Frontal cortex (tissue), 4 donors: ENCODE data around the gene PADI1. TPM values are rescaled to one million over a fixed set of nuclear protein-coding genes. Genes with fewer than 3 reads are reported as not detected.

Experiments used
- DNase-seq, 2 donors: peaks; one replicate each; pipeline ENCODE4 v3.0.0; 2012; ENCODE audit warnings: low spot score in 2 of 2
- FAIRE-seq: peaks from 2 replicates; lab custom pipeline; 2012; peaks lifted over from hg19 to GRCh38; lab: Jason Lieb, UNC
- total RNA-seq: library from RNA; depleted of rRNA; stranded (reverse); fragments of >200 nt; gene quantifications from one replicate; pipeline ENCODE4 v1.2.3, GENCODE V29; 2014
- donor health status: control.
- donor health status: control.
- donor health status: control.

Gene PADI1
- total RNA-seq, 1 donor from 2014 or later, result not detected

GRCh38 chr1:17195731-17196130, 9.2 kb upstream of the PADI1 start:
- DNase-seq (no peak), FAIRE-seq (no peak)

- DNase-seq, result no peak
Measured at GRCh38 chr1:17196496-17197185, 8.3 kb upstream of the PADI1 start.

GRCh38 chr1:17197696-17198095, 7.2 kb upstream of the PADI1 start:
- no peak for FAIRE-seq
- DNase-seq, result no peak

More at GRCh38 chr1:17196496-17197185, 8.3 kb upstream of the PADI1 start:
- no peak for FAIRE-seq

GRCh38 chr1:17198476-17199258, 6.3 kb upstream of the PADI1 start:
- no peak for FAIRE-seq

GRCh38 chr1:17199267-17200044, 5.5 kb upstream of the PADI1 start:
- FAIRE-seq (no peak), DNase-seq (no peak)

More at GRCh38 chr1:17198476-17199258, 6.3 kb upstream of the PADI1 start:
- DNase-seq, result no peak

GRCh38 chr1:17200246-17200645, 4.7 kb upstream of the PADI1 start:
- FAIRE-seq (no peak), DNase-seq (no peak)

DNA sequence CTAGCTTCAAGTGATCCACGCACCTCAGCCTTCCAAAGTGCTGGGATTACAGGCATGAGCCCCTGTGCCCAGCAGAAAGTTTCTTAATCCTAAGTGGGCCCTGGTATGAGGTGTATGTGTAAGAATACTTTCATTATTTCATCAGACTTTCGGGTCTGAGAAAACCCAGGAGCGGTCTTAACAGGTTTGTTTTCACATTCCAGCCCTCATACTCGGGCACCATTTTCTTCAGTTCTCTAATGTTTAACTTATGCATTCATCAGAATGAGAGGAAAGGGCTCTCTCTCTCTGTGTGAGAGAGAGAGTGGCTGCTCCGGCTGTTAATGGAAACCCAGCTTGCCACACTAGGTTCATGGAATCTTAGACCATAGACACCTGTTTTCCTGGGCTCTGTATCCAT, 4.2 kb upstream of the PADI1 start:
- FAIRE-seq, result no peak
- no peak for DNase-seq

DNA sequence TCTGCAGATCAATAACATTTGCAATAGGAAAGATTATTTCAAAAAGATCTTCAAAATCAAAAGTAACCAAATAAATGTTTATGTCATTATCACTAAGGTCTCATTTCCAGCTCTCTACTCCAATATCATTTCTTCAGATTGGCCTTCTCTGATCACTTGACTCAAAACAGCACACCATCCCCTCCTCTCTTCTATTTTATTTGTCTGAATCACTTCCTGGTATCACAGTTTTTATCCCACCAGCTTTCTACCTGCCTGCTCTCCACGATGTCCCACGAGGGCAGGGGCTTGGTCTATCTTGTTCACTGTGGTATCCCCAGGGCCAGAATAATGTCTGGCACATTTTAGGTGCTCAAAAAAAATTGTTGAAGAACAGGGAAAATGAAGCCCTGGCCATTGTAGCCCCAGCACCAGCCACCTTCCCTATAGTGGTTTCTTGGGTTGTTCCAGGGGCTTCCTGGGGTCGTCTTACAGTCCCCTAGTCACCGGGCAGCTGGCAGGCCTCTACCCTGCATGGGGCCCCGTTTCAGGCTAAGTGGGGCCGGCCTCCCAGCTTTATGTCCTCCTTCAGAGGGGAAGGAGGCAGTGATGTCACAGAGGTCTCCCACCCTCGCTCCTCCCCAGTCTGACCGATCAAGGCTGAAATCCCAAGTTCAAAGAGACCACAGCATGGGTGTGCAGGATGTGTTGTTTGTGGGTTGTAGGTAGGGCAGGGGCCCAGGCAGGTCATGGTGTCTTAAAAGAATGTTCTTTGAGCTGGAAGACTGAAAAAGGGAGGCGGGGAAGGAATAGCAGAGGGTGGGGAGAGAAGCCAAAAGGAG, 3.5 kb upstream of the PADI1 start:
- FAIRE-seq, result no peak
- no peak for DNase-seq

DNA sequence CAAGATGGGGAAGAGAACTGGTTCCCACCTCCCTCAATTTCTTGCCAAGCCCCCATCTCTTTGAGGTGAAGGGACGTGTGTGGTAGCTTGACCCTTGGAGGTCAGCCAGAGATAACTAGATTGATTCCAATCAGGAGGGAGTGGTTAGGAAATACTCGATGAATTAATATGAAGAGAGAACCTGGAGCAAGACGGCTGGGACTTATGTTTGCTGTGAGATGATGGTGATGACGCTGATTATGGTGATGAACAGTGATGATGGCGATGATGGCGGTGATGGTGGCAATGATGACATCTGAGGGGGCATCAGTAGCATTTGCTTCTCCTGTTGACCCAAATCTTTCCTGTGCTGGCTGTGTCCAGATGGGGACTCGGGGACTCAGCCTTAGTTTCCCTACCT, 724 bp downstream of the PADI1 start:
- no peak for FAIRE-seq

GRCh38 chr1:17206196-17206595, 1.3 kb downstream of the PADI1 start:
- no peak for FAIRE-seq

More for the DNA sequence above, 724 bp downstream of the PADI1 start:
- DNase-seq, result no peak

DNA sequence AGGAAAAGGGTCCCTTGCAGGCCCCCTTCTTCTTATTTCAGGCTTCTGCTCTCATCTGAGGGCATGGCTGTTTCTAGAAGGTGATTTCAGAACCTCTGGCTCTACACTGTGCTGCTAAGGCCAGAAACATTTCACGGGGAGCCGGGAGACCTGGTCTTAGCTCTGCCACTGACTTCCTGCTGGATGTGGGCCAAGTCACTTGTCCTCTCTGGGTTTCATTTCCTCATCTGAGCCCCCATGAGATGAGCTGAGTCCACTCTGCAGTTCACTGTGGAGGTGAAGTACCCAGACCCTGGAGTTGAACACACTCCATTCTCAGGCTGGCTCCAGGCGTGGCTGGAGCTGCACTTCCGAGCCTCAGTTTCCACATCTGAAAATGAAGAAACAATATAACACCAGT, 2.1 kb downstream of the PADI1 start:
- FAIRE-seq (no peak), DNase-seq (no peak)

More at GRCh38 chr1:17206196-17206595, 1.3 kb downstream of the PADI1 start:
- DNase-seq, result no peak

DNA sequence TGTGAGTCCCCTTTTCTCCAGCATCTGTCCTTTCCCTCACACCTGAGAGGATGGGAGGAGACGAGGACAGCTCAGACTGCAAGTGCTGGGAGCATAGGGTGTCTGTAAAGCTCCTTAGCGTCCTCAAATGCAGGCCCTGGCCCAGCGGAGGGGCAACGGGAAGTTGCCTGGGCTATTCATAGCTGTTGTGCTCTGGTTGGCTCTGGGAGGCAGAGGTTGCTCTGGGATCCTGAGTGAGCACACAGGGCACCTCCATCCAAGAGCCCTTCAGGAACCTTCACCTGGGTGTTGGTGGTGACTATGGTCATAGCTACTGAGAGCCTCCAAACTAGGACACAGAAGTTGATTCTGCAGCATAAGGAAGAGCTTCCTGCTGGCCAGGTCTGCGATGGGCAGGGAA, 2.6 kb downstream of the PADI1 start:
- DNase-seq (no peak), FAIRE-seq (no peak)

DNA sequence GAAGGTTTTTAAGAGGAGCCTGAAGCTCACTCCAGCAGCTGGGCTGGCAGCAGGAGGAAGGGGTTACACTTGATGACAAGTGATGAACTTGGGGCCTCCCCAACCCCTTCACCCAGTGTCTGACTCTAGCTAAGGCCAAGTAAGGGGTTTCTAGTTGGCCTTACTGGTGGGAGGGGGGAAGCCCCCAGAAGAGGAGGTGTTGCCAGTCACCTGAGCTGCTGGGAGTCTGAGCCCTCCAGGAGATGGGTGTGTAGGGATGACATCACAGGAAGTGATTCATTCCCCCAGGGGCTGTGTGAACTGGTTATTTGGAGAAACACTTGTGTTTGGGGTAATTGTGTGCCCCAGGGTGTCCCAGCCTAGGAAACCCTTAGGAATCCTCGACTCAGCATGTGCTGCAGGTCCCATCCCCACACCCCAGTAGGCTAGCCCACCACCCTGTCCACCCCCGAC, 3.1 kb downstream of the PADI1 start:
- DNase-seq (no peak), FAIRE-seq (no peak)

GRCh38 chr1:17208546-17208945, 3.6 kb downstream of the PADI1 start:
- no peak for FAIRE-seq
- no peak for DNase-seq

- FAIRE-seq, result no peak
- no peak for DNase-seq
Measured at GRCh38 chr1:17209430-17209829, 4.5 kb downstream of the PADI1 start.

GRCh38 chr1:17210176-17210575, 5.2 kb downstream of the PADI1 start:
- FAIRE-seq (no peak), DNase-seq (no peak)

DNA sequence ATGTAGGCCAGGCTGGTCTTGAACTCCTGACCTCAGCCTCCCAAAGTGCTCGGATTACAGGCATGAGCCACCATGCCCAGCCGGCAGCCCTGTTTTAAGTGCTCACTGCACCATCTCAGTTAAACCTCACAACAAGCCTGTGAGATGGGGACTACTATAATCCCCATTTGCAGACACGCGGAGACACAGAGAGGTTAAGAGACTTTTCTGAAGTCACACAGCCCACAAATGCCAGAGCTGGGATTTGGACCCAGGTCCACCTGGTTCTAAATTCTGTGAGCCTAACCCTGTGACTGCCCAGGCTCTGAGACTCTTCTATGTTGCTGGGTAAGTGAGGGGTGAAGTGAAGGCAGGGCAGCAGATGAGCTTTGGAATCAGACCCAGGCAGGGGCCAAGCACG, 6.4 kb downstream of the PADI1 start:
- DNase-seq, result no peak
- no peak for FAIRE-seq

DNA sequence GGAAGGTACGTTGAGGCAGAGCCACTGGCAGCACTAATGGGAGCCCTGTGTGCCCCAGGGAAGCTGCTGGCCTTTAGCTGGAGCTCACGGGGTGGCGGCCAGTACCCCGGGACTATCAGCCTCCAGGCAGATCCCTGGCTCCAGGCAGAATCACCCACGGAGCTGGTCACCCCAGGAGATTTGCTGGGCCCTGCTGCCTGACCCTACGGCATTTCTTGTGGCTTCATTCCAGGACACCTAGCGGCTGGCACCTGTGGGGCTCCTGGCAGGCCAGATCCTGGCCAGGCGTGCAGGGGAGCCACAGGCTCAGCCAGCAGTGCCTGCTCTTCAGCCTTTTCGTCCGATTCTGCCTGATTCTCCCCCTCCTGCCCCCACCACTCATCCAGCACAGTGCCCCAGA, 7.1 kb downstream of the PADI1 start:
- FAIRE-seq (no peak), DNase-seq (no peak)

DNA sequence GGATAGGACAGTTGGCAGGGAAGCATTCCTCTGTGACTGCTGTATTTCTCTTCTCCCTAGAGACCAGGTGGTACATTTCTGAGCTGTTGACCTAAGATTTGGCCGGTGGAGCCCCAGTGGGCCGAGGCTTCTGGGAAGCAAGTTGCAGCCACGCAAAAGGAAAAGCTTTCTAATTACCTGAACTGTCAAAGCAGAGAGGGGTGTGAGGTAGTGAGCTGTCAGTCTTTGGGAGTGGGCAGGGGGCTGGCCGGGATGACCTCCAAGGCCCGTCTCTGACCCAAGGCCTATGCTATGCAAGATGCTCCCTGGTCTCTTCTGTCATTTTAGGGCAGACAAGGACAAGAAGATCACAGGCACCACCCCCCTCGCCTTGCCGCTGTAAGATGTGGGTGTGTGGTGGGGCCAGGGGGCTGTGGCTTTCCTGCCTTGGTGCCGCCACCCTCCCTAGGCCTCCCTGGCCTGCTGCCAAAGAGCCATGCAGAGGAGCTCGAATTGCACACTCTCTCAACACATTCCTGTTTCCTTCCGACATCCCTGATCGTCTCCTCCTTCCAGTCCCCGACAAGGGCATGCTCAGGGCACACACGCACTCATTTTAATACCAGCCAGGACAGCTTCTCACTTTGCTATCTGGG, 7.7 kb downstream of the PADI1 start:
- FAIRE-seq (no peak), DNase-seq (no peak)
